CD14-positive monocyte (primary cell): ENCODE data around the gene MRPL32. TPM values are rescaled to one million over a fixed set of nuclear protein-coding genes. Genes with fewer than 3 reads are reported as not detected.

ENCODE experiments used
- DNase-seq, 3 donors: peaks; one replicate each; pipeline ENCODE4 v3.0.0-alpha.2; 2011 to 2022
- H2AFZ ChIP-seq: 2 replicates; pipeline ENCODE4 v1.6.0; 2012; ENCODE audit warnings: mild to moderate bottlenecking, low read depth, low read length, inconsistent platforms; ENCODE audit not compliant: insufficient read depth, poor library complexity, severe bottlenecking
- H3K27ac ChIP-seq, 2 donors: 1 replicate in 1 of 2; 2 replicates in 1 of 2; pipeline ENCODE4 v1.5.1; 2012 to 2013; ENCODE audit warnings: low read length in 2 of 2, control low read depth in 1 of 2, inconsistent platforms in 1 of 2, low read depth in 1 of 2, mild to moderate bottlenecking in 1 of 2
- H3K27me3 ChIP-seq, 2 donors: one replicate each; pipeline versions ENCODE4 v1.6.0 to v1.6.1; 2011 to 2013; ENCODE audit warnings: low read length in 2 of 2; ENCODE audit not compliant: control insufficient read depth in 2 of 2, insufficient read depth in 2 of 2
- H3K36me3 ChIP-seq, 2 donors: replicated peaks in 1 of 2; 1 replicate in 1 of 2; 2 replicates in 1 of 2; pipeline versions ENCODE4 v1.5.1 to v1.6.1; 2012 to 2013; ENCODE audit warnings: low read length in 2 of 2, control low read depth in 1 of 2, inconsistent platforms in 1 of 2, mild to moderate bottlenecking in 1 of 2; ENCODE audit not compliant: insufficient read depth in 2 of 2, control insufficient read depth in 1 of 2
- H3K4me1 ChIP-seq, 2 donors: 1 replicate in 1 of 2; 2 replicates in 1 of 2; pipeline versions ENCODE4 v1.5.1 to v1.6.1; 2012 to 2013; ENCODE audit warnings: low read length in 2 of 2, control low read depth in 1 of 2, inconsistent platforms in 1 of 2, mild to moderate bottlenecking in 1 of 2, moderate library complexity in 1 of 2; ENCODE audit not compliant: insufficient read depth in 2 of 2, control insufficient read depth in 1 of 2
- H3K4me2 ChIP-seq: replicated peaks from 2 replicates; pipeline ENCODE3; 2012; ENCODE audit warnings: low read length, moderate library complexity, mild to moderate bottlenecking; ENCODE audit not compliant: poor library complexity, severe bottlenecking; ENCODE audit errors: extremely low read depth
- H3K4me3 ChIP-seq, 3 experiments: fragments of 200-600 bp in 1 of 3; sonication (generic) in 1 of 3; replicated peaks in 1 of 3; 1 replicate in 2 of 3; 2 replicates in 1 of 3; pipeline ENCODE4 v1.5.1; 2011 to 2013; ENCODE audit warnings: low read length in 3 of 3, mild to moderate bottlenecking in 3 of 3, control low read depth in 2 of 3, low read depth in 2 of 3, inconsistent platforms in 1 of 3, moderate library complexity in 1 of 3
- H3K79me2 ChIP-seq: 2 replicates; pipeline ENCODE4 v1.6.0; 2012; ENCODE audit warnings: mild to moderate bottlenecking, control low read depth, inconsistent platforms, low read length, moderate library complexity; ENCODE audit not compliant: insufficient read depth
- H3K9ac ChIP-seq: 2 replicates; pipeline ENCODE4 v1.6.0; 2017; ENCODE audit warnings: low read length, mild to moderate bottlenecking; ENCODE audit not compliant: insufficient read depth, poor library complexity, severe bottlenecking
- H3K9me3 ChIP-seq, 2 donors: replicated peaks in 1 of 2; 1 replicate in 1 of 2; 2 replicates in 1 of 2; pipeline versions ENCODE4 v1.5.1 to v1.6.1; 2012 to 2013; ENCODE audit warnings: low read length in 2 of 2, control low read depth in 1 of 2; ENCODE audit not compliant: control insufficient read depth in 1 of 2, insufficient read depth in 1 of 2
- H4K20me1 ChIP-seq: 2 replicates; pipeline ENCODE4 v1.6.0; 2012; ENCODE audit warnings: mild to moderate bottlenecking, low read length, control low read depth, moderate library complexity; ENCODE audit not compliant: insufficient read depth
- H3K27ac Mint-ChIP-seq, 7 donors: one replicate each; pipeline ENCODE4 v1.8.0; 2020; ENCODE audit warnings: mild to moderate bottlenecking in 7 of 7, mixed read lengths in 7 of 7, moderate library complexity in 6 of 7, inconsistent platforms in 2 of 7
- H3K27me3 Mint-ChIP-seq, 3 donors: one replicate each; pipeline ENCODE4 v1.8.0; 2021 to 2022; ENCODE audit warnings: low read depth in 3 of 3, mild to moderate bottlenecking in 3 of 3, mixed read lengths in 3 of 3, moderate library complexity in 3 of 3, inconsistent platforms in 1 of 3
- H3K36me3 Mint-ChIP-seq, 2 donors: one replicate each; pipeline ENCODE4 v1.8.0; 2020; ENCODE audit warnings: mixed read lengths in 2 of 2, inconsistent platforms in 1 of 2, mild to moderate bottlenecking in 1 of 2
- H3K4me1 Mint-ChIP-seq: one replicate; pipeline ENCODE4 v1.8.0; 2020; ENCODE audit warnings: mild to moderate bottlenecking, mixed read lengths
- H3K4me3 Mint-ChIP-seq, 2 donors: one replicate each; pipeline ENCODE4 v1.8.0; 2020; ENCODE audit warnings: mild to moderate bottlenecking in 2 of 2, mixed read lengths in 2 of 2, moderate library complexity in 1 of 2
- H3K9me3 Mint-ChIP-seq, 7 donors: one replicate each; pipeline ENCODE4 v1.8.0; 2020 to 2022; ENCODE audit warnings: mixed read lengths in 7 of 7, mild to moderate bottlenecking in 6 of 7, moderate library complexity in 6 of 7, inconsistent platforms in 2 of 7
- WGBS: methylation state at CpG from one replicate; pipeline ENCODE4 v1.1.5; 2013; ENCODE audit warnings: missing lambda C conversion rate; ENCODE audit not compliant: insufficient coverage; 5-methylcytosine and 5-hydroxymethylcytosine counted together
- intact Hi-C, 2 donors: fragments of 100-400 bp; cut with micrococcal nuclease; formaldehyde crosslinking; loops; one replicate each; pipeline versions ENCODE4 v1.15.0 to v1.15.1; 2023
- polyA plus RNA-seq, 3 donors: library from polyadenylated mRNA; depleted of rRNA in 1 of 3; unstranded in 2 of 3; stranded (reverse) in 1 of 3; fragments of 300-500 nt in 2 of 3; fragments of >200 nt in 1 of 3; fragmentation: Illumina TruSeq in 2 of 3; gene quantifications; 1 replicate in 2 of 3; 2 replicates in 1 of 3; pipeline ENCODE4 v1.2.3, GENCODE V29; 2012 to 2021
- TF ChIP-seq, protein P1 (sequence below): fragments of 200-600 bp; IDR thresholded peaks from one replicate; pipeline ENCODE4 v1.8.0; 2022; ENCODE audit warnings: antibody characterized with exemption, mild to moderate bottlenecking

The MRPL32 gene
- polyA plus RNA-seq, 3 donors, result 23.4 to 49.6 (median 39.5) TPM

DNA sequence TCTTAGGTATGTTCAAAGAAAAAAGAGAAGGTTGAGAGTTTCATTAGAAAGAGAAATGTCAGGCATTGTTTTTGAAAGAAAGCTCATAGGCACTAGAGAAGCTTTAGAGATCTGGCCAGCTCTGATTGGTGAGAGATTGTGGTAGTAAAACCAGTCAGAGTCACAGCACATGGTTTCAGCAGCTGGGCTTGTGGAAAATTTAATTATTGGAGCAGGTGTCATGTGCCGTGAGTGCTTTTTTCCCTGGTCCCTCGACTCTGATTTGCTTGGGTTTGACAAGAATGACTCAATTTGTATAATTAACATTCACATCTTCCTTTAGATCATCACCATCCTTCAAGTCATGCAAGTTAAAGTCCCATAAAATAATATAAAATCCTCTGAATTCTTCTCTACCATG lies 35.2 kb downstream of the MRPL32 start:
- Histone ChIP-seq H2AFZ (no peak overlapping the region), H3K4me3 (no peak overlapping the region), H3K27ac (no peak overlapping the region), H3K4me1 (no peaks in the 10 kb centered on the region), H4K20me1 (no peaks in the 10 kb centered on the region), H3K9ac (no peak overlapping the region), H3K4me2 (no peak overlapping the region), H3K27me3 (no peaks in the 10 kb centered on the region), H3K36me3 (no peaks in the 10 kb centered on the region), H3K9me3 (no peaks in the 10 kb centered on the region), H3K79me2 (no peaks in the 10 kb centered on the region)
- Mint-ChIP-seq H3K9me3 (peaks cover 0 to 8% (median 3%) of the 10 kb centered on the region in 7 donors), H3K36me3 (no peaks in the 10 kb centered on the region), H3K27me3 (peaks cover 4 to 5% (median 5%) of the 10 kb centered on the region in 3 donors), H3K4me1 (no peaks in the 10 kb centered on the region), H3K4me3 (no peak overlapping the region), H3K27ac (no peak overlapping the region)
- intact Hi-C loops, result no loop called here
- TF ChIP-seq, protein P1, sequence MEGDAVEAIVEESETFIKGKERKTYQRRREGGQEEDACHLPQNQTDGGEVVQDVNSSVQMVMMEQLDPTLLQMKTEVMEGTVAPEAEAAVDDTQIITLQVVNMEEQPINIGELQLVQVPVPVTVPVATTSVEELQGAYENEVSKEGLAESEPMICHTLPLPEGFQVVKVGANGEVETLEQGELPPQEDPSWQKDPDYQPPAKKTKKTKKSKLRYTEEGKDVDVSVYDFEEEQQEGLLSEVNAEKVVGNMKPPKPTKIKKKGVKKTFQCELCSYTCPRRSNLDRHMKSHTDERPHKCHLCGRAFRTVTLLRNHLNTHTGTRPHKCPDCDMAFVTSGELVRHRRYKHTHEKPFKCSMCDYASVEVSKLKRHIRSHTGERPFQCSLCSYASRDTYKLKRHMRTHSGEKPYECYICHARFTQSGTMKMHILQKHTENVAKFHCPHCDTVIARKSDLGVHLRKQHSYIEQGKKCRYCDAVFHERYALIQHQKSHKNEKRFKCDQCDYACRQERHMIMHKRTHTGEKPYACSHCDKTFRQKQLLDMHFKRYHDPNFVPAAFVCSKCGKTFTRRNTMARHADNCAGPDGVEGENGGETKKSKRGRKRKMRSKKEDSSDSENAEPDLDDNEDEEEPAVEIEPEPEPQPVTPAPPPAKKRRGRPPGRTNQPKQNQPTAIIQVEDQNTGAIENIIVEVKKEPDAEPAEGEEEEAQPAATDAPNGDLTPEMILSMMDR, result no peak
- WGBS, result no CpG with 5 or more reads among the region's 2 CpGs
- no peak for DNase-seq

GRCh38 chr7:42972699-42973500 lies 40.7 kb downstream of the MRPL32 start:
- no peak overlapping the region for H3K4me3 Mint-ChIP-seq
- H3K79me2 ChIP-seq, result no peaks in the 10 kb centered on the region
- no peak overlapping the region for H2AFZ ChIP-seq
- intact Hi-C loops, result no loop called here
- H3K4me1 Mint-ChIP-seq, result no peaks in the 10 kb centered on the region
- 76% methylated on average over 4 of the region's 5 CpGs for WGBS
- H3K27me3 ChIP-seq, result no peaks in the 10 kb centered on the region
- H3K36me3 ChIP-seq, result no peaks in the 10 kb centered on the region
- DNase-seq, result no peak
- H3K9ac ChIP-seq, result no peak overlapping the region
- H3K9me3 ChIP-seq, result no peaks in the 10 kb centered on the region
- no peak overlapping the region for H3K27ac Mint-ChIP-seq
- TF ChIP-seq, protein P1, result no peak
- no peaks in the 10 kb centered on the region for H4K20me1 ChIP-seq
- peaks cover under 1 to 10% (median 6%) of the 10 kb centered on the region in 7 donors for H3K9me3 Mint-ChIP-seq
- no peak overlapping the region for H3K27ac ChIP-seq
- H3K27me3 Mint-ChIP-seq, result peaks cover 2 to 7% (median 4%) of the 10 kb centered on the region in 3 donors
- no peak overlapping the region for H3K4me2 ChIP-seq
- no peaks in the 10 kb centered on the region for H3K36me3 Mint-ChIP-seq
- no peak overlapping the region for H3K4me3 ChIP-seq
- no peaks in the 10 kb centered on the region for H3K4me1 ChIP-seq
